ENCODE measurements around the gene PLXNA4.

PLXNA4 gene

GRCh38 chr7:132428247-132428919, 147.9 kb downstream of the PLXNA4 start:
- Mint-ChIP-seq H3K27me3 (peaks cover 12% of the 10 kb centered on the region), H3K36me3 (ENCODE audit: low read depth) (no peaks in the 10 kb centered on the region), H3K9me3 (no peaks in the 10 kb centered on the region), H3K27ac (no peak overlapping the region), H3K4me1 (ENCODE audit: low read depth) (peaks cover 33% of the 10 kb centered on the region), H3K4me3 (no peak overlapping the region)
- intact Hi-C loops (cut with micrococcal nuclease), result no loop called here

- H3K27me3 Mint-ChIP-seq, result peaks cover 19% of the 10 kb centered on the region
- peaks cover 9% of the 10 kb centered on the region for H3K4me1 Mint-ChIP-seq (ENCODE audit: low read depth)
- peaks cover 5% of the 10 kb centered on the region for H3K9me3 Mint-ChIP-seq
- no peaks in the 10 kb centered on the region for H3K36me3 Mint-ChIP-seq (ENCODE audit: low read depth)
- no peak overlapping the region for H3K27ac Mint-ChIP-seq
- intact Hi-C loops (cut with micrococcal nuclease), result no loop called here
- H3K4me3 Mint-ChIP-seq, result no peak overlapping the region
Observed at GRCh38 chr7:132425942-132426341, 150.3 kb downstream of the PLXNA4 start.

- Mint-ChIP-seq H3K27me3 (peaks cover 23% of the 10 kb centered on the region), H3K4me3 (no peak overlapping the region), H3K4me1 (ENCODE audit: low read depth) (peaks cover 8% of the 10 kb centered on the region), H3K9me3 (peaks cover 12% of the 10 kb centered on the region), H3K36me3 (ENCODE audit: low read depth) (no peaks in the 10 kb centered on the region), H3K27ac (no peak overlapping the region)
- intact Hi-C loops (cut with micrococcal nuclease), result no loop called here
Observed at GRCh38 chr7:132424821-132425724, 151.2 kb downstream of the PLXNA4 start.

- peaks cover 8% of the 10 kb centered on the region for H3K4me1 Mint-ChIP-seq (ENCODE audit: low read depth)
- peaks cover 12% of the 10 kb centered on the region for H3K9me3 Mint-ChIP-seq
- H3K4me3 Mint-ChIP-seq, result no peak overlapping the region
- peaks cover 23% of the 10 kb centered on the region for H3K27me3 Mint-ChIP-seq
- no peaks in the 10 kb centered on the region for H3K36me3 Mint-ChIP-seq (ENCODE audit: low read depth)
- intact Hi-C loops (cut with micrococcal nuclease), result no loop called here
- H3K27ac Mint-ChIP-seq, result no peak overlapping the region
Observed at GRCh38 chr7:132424277-132424676, 152.0 kb downstream of the PLXNA4 start.

GRCh38 chr7:132423594-132424200, 152.6 kb downstream of the PLXNA4 start:
- intact Hi-C loops (cut with micrococcal nuclease), result no loop called here
- H3K27ac Mint-ChIP-seq, result no peak overlapping the region
- no peaks in the 10 kb centered on the region for H3K36me3 Mint-ChIP-seq (ENCODE audit: low read depth)
- H3K27me3 Mint-ChIP-seq, result peaks cover 23% of the 10 kb centered on the region
- H3K4me3 Mint-ChIP-seq, result no peak overlapping the region
- peaks cover 12% of the 10 kb centered on the region for H3K9me3 Mint-ChIP-seq
- peaks cover 12% of the 10 kb centered on the region for H3K4me1 Mint-ChIP-seq (ENCODE audit: low read depth)

- Mint-ChIP-seq H3K4me3 (no peak overlapping the region), H3K27ac (no peak overlapping the region), H3K9me3 (peaks cover 12% of the 10 kb centered on the region), H3K36me3 (ENCODE audit: low read depth) (no peaks in the 10 kb centered on the region), H3K27me3 (peaks cover 31% of the 10 kb centered on the region), H3K4me1 (ENCODE audit: low read depth) (peaks cover 18% of the 10 kb centered on the region)
- intact Hi-C loops (cut with micrococcal nuclease), result no loop called here
Observed at GRCh38 chr7:132422502-132423111, 153.7 kb downstream of the PLXNA4 start.

- H3K9me3 Mint-ChIP-seq, result peaks cover 12% of the 10 kb centered on the region
- H3K4me1 Mint-ChIP-seq (ENCODE audit: low read depth), result peaks cover 14% of the 10 kb centered on the region
- no peaks in the 10 kb centered on the region for H3K36me3 Mint-ChIP-seq (ENCODE audit: low read depth)
- no peak overlapping the region for H3K27ac Mint-ChIP-seq
- H3K27me3 Mint-ChIP-seq, result peaks cover 37% of the 10 kb centered on the region
- H3K4me3 Mint-ChIP-seq, result no peak overlapping the region
- intact Hi-C loops (cut with micrococcal nuclease), result no loop called here
Observed at GRCh38 chr7:132420527-132420926, 155.7 kb downstream of the PLXNA4 start.

- no peak overlapping the region for H3K27ac Mint-ChIP-seq
- no peak overlapping the region for H3K4me3 Mint-ChIP-seq
- H3K9me3 Mint-ChIP-seq, result peaks cover 12% of the 10 kb centered on the region
- intact Hi-C loops (cut with micrococcal nuclease), result no loop called here
- no peaks in the 10 kb centered on the region for H3K36me3 Mint-ChIP-seq (ENCODE audit: low read depth)
- H3K4me1 Mint-ChIP-seq (ENCODE audit: low read depth), result peaks cover 10% of the 10 kb centered on the region
- peaks cover 40% of the 10 kb centered on the region for H3K27me3 Mint-ChIP-seq
Observed at GRCh38 chr7:132419542-132419941, 156.7 kb downstream of the PLXNA4 start.

- Mint-ChIP-seq H3K4me3 (no peak overlapping the region), H3K27me3 (peaks cover 37% of the 10 kb centered on the region), H3K27ac (no peak overlapping the region)
Observed at GRCh38 chr7:132418840-132419239, 157.4 kb downstream of the PLXNA4 start.

GRCh38 chr7:132417103-132417906, 159.0 kb downstream of the PLXNA4 start:
- peaks cover 10% of the 10 kb centered on the region for H3K4me1 Mint-ChIP-seq (ENCODE audit: low read depth)
- H3K4me3 Mint-ChIP-seq, result no peak overlapping the region
- H3K27ac Mint-ChIP-seq, result no peak overlapping the region
- no peaks in the 10 kb centered on the region for H3K36me3 Mint-ChIP-seq (ENCODE audit: low read depth)
- peaks cover 12% of the 10 kb centered on the region for H3K9me3 Mint-ChIP-seq
- intact Hi-C loops (cut with micrococcal nuclease), result no loop called here
- peaks cover 40% of the 10 kb centered on the region for H3K27me3 Mint-ChIP-seq

More at GRCh38 chr7:132418840-132419239, 157.4 kb downstream of the PLXNA4 start:
- Mint-ChIP-seq H3K4me1 (ENCODE audit: low read depth) (peaks cover 10% of the 10 kb centered on the region), H3K36me3 (ENCODE audit: low read depth) (no peaks in the 10 kb centered on the region), H3K9me3 (peaks cover 12% of the 10 kb centered on the region)
- intact Hi-C loops (cut with micrococcal nuclease), result no loop called here

GRCh38 chr7:132416395-132416794, 159.9 kb downstream of the PLXNA4 start:
- Mint-ChIP-seq H3K27me3 (peaks cover 43% of the 10 kb centered on the region), H3K36me3 (ENCODE audit: low read depth) (no peaks in the 10 kb centered on the region), H3K27ac (no peak overlapping the region), H3K9me3 (peaks cover 12% of the 10 kb centered on the region), H3K4me1 (ENCODE audit: low read depth) (peaks cover 10% of the 10 kb centered on the region), H3K4me3 (no peak overlapping the region)
- intact Hi-C loops (cut with micrococcal nuclease), result no loop called here

GRCh38 chr7:132415259-132415658, 161.0 kb downstream of the PLXNA4 start:
- peaks cover 16% of the 10 kb centered on the region for H3K4me1 Mint-ChIP-seq (ENCODE audit: low read depth)
- intact Hi-C loops (cut with micrococcal nuclease), result no loop called here
- H3K9me3 Mint-ChIP-seq, result peaks cover under 1% of the 10 kb centered on the region
- H3K36me3 Mint-ChIP-seq (ENCODE audit: low read depth), result no peaks in the 10 kb centered on the region
- H3K27ac Mint-ChIP-seq, result no peak overlapping the region
- H3K27me3 Mint-ChIP-seq, result peaks cover 40% of the 10 kb centered on the region
- H3K4me3 Mint-ChIP-seq, result no peak overlapping the region

GRCh38 chr7:132414857-132415256, 161.4 kb downstream of the PLXNA4 start:
- peaks cover 40% of the 10 kb centered on the region for H3K27me3 Mint-ChIP-seq
- H3K9me3 Mint-ChIP-seq, result no peaks in the 10 kb centered on the region
- intact Hi-C loops (cut with micrococcal nuclease), result no loop called here
- no peaks in the 10 kb centered on the region for H3K36me3 Mint-ChIP-seq (ENCODE audit: low read depth)
- no peak overlapping the region for H3K27ac Mint-ChIP-seq
- no peak overlapping the region for H3K4me3 Mint-ChIP-seq
- peaks cover 18% of the 10 kb centered on the region for H3K4me1 Mint-ChIP-seq (ENCODE audit: low read depth)
